Measurements from ENCODE around the gene SOD2. TPM values are rescaled to one million over a fixed set of nuclear protein-coding genes. Genes with fewer than 3 reads are reported as not detected.

The SOD2 gene
- total and polyA plus RNA-seq, 9 of the 15 experiments (the other 6 are each of a cell fraction or from before 2014, with no cell fraction given), result 39.8 to 140 (median 95.8) TPM

DNA sequence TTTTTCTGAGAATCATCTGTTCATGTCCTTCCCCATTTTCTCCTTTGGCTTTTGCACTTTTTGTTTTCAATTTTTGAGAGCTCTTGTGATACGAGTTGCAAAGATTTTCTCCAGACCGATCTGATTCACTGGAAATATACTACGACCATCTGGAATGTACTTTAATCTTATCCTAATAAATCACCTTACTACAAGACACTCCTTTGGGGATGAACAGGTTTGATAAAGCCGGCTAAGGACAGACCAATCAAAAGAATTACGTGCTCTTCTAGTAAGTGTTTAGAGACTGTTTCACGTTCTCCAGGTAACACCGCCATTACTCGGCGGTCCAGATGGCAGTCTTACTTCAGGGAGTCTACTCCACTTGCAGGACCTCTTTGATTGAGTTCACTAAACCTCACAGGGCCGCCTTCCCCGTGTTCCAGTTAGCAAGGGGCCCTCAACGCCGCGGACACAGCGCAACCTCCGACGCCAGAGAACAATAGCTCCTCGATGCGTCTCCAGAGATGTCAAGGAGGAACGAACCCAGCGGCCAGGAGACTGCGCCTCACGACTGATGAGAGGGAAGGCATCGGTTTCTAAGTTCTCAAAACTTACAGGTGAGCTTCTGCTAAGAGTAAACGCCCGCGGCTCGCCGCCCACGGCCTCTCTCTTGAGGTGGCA, 33.3 kb upstream of the SOD2 start (continued):
- peak; percentile 78 for TF ChIP-seq HINFP (tag; conservative IDR thresholded peaks at IDR 0.05; ENCODE audit: low read depth)
- TF ChIP-seq, protein P1, sequence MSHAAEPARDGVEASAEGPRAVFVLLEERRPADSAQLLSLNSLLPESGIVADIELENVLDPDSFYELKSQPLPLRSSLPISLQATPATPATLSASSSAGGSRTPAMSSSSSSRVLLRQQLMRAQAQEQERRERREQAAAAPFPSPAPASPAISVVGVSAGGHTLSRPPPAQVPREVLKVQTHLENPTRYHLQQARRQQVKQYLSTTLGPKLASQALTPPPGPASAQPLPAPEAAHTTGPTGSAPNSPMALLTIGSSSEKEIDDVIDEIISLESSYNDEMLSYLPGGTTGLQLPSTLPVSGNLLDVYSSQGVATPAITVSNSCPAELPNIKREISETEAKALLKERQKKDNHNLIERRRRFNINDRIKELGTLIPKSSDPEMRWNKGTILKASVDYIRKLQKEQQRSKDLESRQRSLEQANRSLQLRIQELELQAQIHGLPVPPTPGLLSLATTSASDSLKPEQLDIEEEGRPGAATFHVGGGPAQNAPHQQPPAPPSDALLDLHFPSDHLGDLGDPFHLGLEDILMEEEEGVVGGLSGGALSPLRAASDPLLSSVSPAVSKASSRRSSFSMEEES (CRISPR knock-in tag; IDR thresholded peaks at IDR 0.05), result peak; percentile 3
- 0 out of 2 replicates have a peak, but pooled peaks have one; percentile 8 for TF ChIP-seq KAT8 (IDR thresholded peaks at IDR 0.05; ENCODE audit: low read depth)
- no peak for TF ChIP-seq POLR2AphosphoS2 (IDR thresholded peaks at IDR 0.05; ENCODE audit: low read length)
- TF ChIP-seq ZC3H8 (IDR thresholded peaks at IDR 0.05), result no peak
- TF ChIP-seq ZNF830 (CRISPR knock-in tag; IDR thresholded peaks at IDR 0.05), result no peak; the same call in 1 of the 2 replicates
- no peak for TF ChIP-seq MAFK (IDR thresholded peaks at IDR 0.05; ENCODE audit: low read length)
- TF ChIP-seq STAT5A (IDR thresholded peaks at IDR 0.05; ENCODE audit: borderline replicate concordance, low read length), result no peak
- TF ChIP-seq, protein P2, sequence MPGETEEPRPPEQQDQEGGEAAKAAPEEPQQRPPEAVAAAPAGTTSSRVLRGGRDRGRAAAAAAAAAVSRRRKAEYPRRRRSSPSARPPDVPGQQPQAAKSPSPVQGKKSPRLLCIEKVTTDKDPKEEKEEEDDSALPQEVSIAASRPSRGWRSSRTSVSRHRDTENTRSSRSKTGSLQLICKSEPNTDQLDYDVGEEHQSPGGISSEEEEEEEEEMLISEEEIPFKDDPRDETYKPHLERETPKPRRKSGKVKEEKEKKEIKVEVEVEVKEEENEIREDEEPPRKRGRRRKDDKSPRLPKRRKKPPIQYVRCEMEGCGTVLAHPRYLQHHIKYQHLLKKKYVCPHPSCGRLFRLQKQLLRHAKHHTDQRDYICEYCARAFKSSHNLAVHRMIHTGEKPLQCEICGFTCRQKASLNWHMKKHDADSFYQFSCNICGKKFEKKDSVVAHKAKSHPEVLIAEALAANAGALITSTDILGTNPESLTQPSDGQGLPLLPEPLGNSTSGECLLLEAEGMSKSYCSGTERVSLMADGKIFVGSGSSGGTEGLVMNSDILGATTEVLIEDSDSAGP (CRISPR knock-in tag; IDR thresholded peaks at IDR 0.05), result no peak
- no peak for TF ChIP-seq SAFB (IDR thresholded peaks at IDR 0.05; ENCODE audit: borderline replicate concordance, low read depth, low read length)
- TF ChIP-seq, protein P3, sequence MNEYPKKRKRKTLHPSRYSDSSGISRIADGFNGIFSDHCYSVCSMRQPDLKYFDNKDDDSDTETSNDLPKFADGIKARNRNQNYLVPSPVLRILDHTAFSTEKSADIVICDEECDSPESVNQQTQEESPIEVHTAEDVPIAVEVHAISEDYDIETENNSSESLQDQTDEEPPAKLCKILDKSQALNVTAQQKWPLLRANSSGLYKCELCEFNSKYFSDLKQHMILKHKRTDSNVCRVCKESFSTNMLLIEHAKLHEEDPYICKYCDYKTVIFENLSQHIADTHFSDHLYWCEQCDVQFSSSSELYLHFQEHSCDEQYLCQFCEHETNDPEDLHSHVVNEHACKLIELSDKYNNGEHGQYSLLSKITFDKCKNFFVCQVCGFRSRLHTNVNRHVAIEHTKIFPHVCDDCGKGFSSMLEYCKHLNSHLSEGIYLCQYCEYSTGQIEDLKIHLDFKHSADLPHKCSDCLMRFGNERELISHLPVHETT (CRISPR knock-in tag; conservative IDR thresholded peaks at IDR 0.05 in 1 of 2, IDR thresholded peaks at IDR 0.05 in 1 of 2), result no peak
- TF ChIP-seq, protein P4, sequence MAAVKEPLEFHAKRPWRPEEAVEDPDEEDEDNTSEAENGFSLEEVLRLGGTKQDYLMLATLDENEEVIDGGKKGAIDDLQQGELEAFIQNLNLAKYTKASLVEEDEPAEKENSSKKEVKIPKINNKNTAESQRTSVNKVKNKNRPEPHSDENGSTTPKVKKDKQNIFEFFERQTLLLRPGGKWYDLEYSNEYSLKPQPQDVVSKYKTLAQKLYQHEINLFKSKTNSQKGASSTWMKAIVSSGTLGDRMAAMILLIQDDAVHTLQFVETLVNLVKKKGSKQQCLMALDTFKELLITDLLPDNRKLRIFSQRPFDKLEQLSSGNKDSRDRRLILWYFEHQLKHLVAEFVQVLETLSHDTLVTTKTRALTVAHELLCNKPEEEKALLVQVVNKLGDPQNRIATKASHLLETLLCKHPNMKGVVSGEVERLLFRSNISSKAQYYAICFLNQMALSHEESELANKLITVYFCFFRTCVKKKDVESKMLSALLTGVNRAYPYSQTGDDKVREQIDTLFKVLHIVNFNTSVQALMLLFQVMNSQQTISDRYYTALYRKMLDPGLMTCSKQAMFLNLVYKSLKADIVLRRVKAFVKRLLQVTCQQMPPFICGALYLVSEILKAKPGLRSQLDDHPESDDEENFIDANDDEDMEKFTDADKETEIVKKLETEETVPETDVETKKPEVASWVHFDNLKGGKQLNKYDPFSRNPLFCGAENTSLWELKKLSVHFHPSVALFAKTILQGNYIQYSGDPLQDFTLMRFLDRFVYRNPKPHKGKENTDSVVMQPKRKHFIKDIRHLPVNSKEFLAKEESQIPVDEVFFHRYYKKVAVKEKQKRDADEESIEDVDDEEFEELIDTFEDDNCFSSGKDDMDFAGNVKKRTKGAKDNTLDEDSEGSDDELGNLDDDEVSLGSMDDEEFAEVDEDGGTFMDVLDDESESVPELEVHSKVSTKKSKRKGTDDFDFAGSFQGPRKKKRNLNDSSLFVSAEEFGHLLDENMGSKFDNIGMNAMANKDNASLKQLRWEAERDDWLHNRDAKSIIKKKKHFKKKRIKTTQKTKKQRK (IDR thresholded peaks at IDR 0.05; ENCODE audit: borderline replicate concordance, low read depth, low read length), result no peak
- no peak for TF ChIP-seq DACH1 (IDR thresholded peaks at IDR 0.05; ENCODE audit: partially characterized antibody)
- no peak for TF ChIP-seq TAF1 (IDR thresholded peaks at IDR 0.05; ENCODE audit: control insufficient read depth, extremely low read depth, insufficient read depth, low read length, severe bottlenecking)
- no peak for TF ChIP-seq ZNF124 (CRISPR knock-in tag; IDR thresholded peaks at IDR 0.05)
- TF ChIP-seq ARNT (IDR thresholded peaks at IDR 0.05), result no peak
- no peak for TF ChIP-seq XRCC5 (IDR thresholded peaks at IDR 0.05; ENCODE audit: low read depth, low read length)
- TF ChIP-seq MIER1 (IDR thresholded peaks at IDR 0.05; ENCODE audit: low read depth), result no peak
